B cell (primary cell): ENCODE data around the gene MMP24.

Experiments
- CTCF ChIP-seq: fragments of 200-600 bp; IDR thresholded peaks from one replicate; pipeline ENCODE4 v1.8.0; 2022; ENCODE audit warnings: antibody characterized with exemption, mild to moderate bottlenecking
- EZH2 ChIP-seq: IDR thresholded peaks from 2 replicates; pipeline ENCODE4 v1.6.1; 2012; ENCODE audit warnings: borderline replicate concordance, low read depth, mild to moderate bottlenecking, moderate library complexity, low read length; ENCODE audit not compliant: insufficient read depth, poor library complexity, severe bottlenecking

DNA sequence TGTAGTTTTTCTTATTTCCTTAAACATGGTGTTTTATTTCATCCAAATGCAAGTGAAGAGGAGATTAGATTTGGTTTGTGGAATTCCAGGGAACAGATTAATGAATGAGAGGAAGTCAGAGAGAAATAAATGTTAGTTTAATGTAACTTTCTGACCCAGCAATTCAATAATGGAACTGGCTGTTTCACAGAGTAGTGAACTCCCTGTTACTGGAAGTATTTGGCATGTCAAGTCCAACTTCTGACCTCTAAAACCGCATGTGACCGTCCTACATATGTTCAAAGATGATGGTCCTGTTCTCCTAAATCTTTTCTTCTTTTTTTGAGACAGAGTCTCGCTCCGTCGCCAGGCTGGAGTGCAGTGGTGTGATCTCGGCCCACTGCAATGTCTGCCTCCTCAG, 35.9 kb upstream of the MMP24 start:
- TF ChIP-seq CTCF (no peak), EZH2 (no peak)
